Glutamatergic neuron (in vitro differentiated cells): ENCODE results near the gene KRTAP15-1. TPM values are rescaled to one million over a fixed set of nuclear protein-coding genes. Genes with fewer than 3 reads are reported as not detected.
A peak's percentile ranks its signal among the peaks of the same experiment; 100 is the strongest.

Experiments
- DNase-seq: peaks from one replicate; pipeline ENCODE4 v3.0.0; 2022
- H3K27ac Mint-ChIP-seq: one replicate; pipeline ENCODE4 v1.8.0; 2020; ENCODE audit warnings: mild to moderate bottlenecking, mixed read lengths, inconsistent platforms; ENCODE audit not compliant: unreplicated experiment
- H3K27me3 Mint-ChIP-seq: one replicate; pipeline ENCODE4 v1.8.0; 2020; ENCODE audit warnings: mild to moderate bottlenecking, moderate library complexity, mixed read lengths, inconsistent platforms; ENCODE audit not compliant: unreplicated experiment
- H3K36me3 Mint-ChIP-seq: one replicate; pipeline ENCODE4 v1.8.0; 2020; ENCODE audit warnings: mild to moderate bottlenecking, mixed read lengths, inconsistent platforms; ENCODE audit not compliant: unreplicated experiment
- H3K4me1 Mint-ChIP-seq: one replicate; pipeline ENCODE4 v1.8.0; 2020; ENCODE audit warnings: mild to moderate bottlenecking, low read depth, mixed read lengths, inconsistent platforms; ENCODE audit not compliant: unreplicated experiment
- H3K4me3 Mint-ChIP-seq: one replicate; pipeline ENCODE4 v1.8.0; 2020; ENCODE audit warnings: mild to moderate bottlenecking, mixed read lengths, inconsistent platforms; ENCODE audit not compliant: unreplicated experiment
- H3K9me3 Mint-ChIP-seq: one replicate; pipeline ENCODE4 v1.8.0; 2020; ENCODE audit warnings: mild to moderate bottlenecking, moderate library complexity, mixed read lengths, inconsistent platforms; ENCODE audit not compliant: unreplicated experiment
- total RNA-seq: library from RNA; stranded (reverse); fragmentation: NEBNext Ultra II Directional; extraction: Animal tissue kit (Norgen Biotek cat#: 25700); gene quantifications from one replicate; pipeline ENCODE4 v1.2.1, GENCODE V29; 2021; ENCODE audit not compliant: unreplicated experiment
- TF ChIP-seq, protein P1 (sequence below): fragments of 200-600 bp; sonication (generic); IDR thresholded peaks from one replicate; pipeline ENCODE4 v1.5.0; 2021; ENCODE audit not compliant: partially characterized antibody, unreplicated experiment

The KRTAP15-1 gene
- total RNA-seq, 1 donor from 2014 or later, result not detected

DNA sequence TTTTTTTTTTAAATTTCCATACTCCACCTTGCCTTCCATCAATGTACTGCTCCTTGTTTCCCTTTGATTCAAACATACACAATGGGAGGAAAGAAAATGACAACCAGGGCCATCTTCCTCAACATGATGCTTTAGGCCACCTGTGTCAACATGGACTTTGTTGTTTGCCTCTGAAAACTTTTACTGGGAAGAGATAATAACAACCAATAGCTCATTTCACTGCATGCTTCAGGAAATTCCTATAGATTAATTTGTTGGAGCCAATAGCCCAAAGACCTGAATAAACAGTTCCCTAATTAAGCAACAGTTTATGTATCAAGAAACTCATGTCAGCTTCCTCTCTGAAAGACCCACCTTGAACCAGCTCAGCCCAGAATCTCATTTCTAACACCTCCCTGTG is 3.2 kb downstream of the KRTAP15-1 start:
- DNase-seq, result no peak
- H3K27me3 Mint-ChIP-seq, result peaks cover 2% of the 10 kb centered on the region
- no peaks in the 10 kb centered on the region for H3K36me3 Mint-ChIP-seq
- H3K9me3 Mint-ChIP-seq, result no peaks in the 10 kb centered on the region
- no peak overlapping the region for H3K27ac Mint-ChIP-seq
- H3K4me3 Mint-ChIP-seq, result no peak overlapping the region
- TF ChIP-seq, protein P1, sequence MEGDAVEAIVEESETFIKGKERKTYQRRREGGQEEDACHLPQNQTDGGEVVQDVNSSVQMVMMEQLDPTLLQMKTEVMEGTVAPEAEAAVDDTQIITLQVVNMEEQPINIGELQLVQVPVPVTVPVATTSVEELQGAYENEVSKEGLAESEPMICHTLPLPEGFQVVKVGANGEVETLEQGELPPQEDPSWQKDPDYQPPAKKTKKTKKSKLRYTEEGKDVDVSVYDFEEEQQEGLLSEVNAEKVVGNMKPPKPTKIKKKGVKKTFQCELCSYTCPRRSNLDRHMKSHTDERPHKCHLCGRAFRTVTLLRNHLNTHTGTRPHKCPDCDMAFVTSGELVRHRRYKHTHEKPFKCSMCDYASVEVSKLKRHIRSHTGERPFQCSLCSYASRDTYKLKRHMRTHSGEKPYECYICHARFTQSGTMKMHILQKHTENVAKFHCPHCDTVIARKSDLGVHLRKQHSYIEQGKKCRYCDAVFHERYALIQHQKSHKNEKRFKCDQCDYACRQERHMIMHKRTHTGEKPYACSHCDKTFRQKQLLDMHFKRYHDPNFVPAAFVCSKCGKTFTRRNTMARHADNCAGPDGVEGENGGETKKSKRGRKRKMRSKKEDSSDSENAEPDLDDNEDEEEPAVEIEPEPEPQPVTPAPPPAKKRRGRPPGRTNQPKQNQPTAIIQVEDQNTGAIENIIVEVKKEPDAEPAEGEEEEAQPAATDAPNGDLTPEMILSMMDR, result no peak
- no peaks in the 10 kb centered on the region for H3K4me1 Mint-ChIP-seq

DNA sequence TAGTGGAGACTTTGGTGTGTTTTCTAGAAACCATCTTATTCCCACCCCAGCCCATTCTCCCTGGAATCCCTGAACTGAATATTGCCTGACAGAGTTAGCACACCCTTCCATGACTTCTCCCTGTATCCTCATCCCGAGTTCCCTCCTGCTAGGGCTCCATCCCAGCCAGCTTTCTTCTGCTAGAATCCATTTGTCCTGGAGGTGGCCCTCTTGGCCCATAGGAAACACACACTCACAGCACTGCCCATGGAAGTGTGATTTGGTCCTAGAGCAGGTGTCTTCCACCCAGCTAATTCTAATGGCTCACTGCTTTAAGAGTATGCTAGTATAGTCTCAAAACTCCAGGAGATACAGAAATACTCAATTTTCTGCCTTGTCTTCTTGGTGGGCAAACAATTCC is 4.1 kb downstream of the KRTAP15-1 start:
- H3K36me3 Mint-ChIP-seq, result no peaks in the 10 kb centered on the region
- H3K27me3 Mint-ChIP-seq, result peaks cover 2% of the 10 kb centered on the region
- no peak overlapping the region for H3K4me3 Mint-ChIP-seq
- no peak overlapping the region for H3K27ac Mint-ChIP-seq
- no peaks in the 10 kb centered on the region for H3K9me3 Mint-ChIP-seq
- no peaks in the 10 kb centered on the region for H3K4me1 Mint-ChIP-seq
- TF ChIP-seq, protein P1, result no peak
- no peak for DNase-seq

DNA sequence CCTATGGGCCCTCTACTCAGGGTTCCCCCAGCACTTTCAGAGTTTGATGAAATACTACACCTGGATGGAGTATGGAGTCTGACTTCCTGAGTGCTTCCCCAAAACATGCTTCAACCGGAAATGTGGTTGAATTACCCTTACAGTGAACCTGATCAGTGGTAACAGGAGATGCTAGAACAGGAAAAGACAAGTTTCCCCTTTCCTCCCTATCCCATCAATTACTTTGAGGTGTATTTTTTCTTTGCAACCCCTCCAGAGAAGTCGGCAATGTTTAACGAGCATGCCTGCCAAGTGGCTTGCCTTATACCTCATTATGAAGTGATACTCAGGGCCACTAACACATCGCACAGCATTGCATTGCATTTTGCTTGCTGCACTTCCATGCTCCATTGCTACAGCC is 7.0 kb downstream of the KRTAP15-1 start:
- Mint-ChIP-seq H3K9me3 (no peaks in the 10 kb centered on the region), H3K27me3 (peaks cover 2% of the 10 kb centered on the region), H3K4me3 (no peak overlapping the region), H3K4me1 (peaks cover 2% of the 10 kb centered on the region), H3K36me3 (no peaks in the 10 kb centered on the region), H3K27ac (no peak overlapping the region)
- TF ChIP-seq, protein P1, result no peak
- DNase-seq, result no peak

DNA sequence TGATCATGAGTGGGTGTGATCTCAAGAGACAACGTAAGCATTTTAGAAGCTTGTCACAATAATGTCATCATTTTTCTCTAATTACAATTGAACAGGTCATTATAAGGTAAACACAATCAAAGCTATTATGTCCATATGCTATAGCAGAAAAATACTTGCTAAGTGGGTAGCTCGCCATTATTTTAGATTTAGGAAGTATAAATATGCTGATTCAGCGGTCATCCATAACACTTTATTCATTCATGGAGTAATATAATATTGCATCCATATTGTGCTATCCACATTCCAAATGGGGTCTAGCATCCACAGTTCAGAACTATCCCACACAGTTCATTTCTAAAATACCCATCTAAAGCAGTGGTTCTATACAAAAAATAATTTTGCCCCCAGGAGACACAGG is 8.4 kb downstream of the KRTAP15-1 start:
- TF ChIP-seq, protein P1, result no peak
- H3K27me3 Mint-ChIP-seq, result peaks cover 2% of the 10 kb centered on the region
- no peak for DNase-seq
- H3K4me3 Mint-ChIP-seq, result no peak overlapping the region
- peaks cover 2% of the 10 kb centered on the region for H3K4me1 Mint-ChIP-seq
- H3K9me3 Mint-ChIP-seq, result no peaks in the 10 kb centered on the region
- no peak overlapping the region for H3K27ac Mint-ChIP-seq
- H3K36me3 Mint-ChIP-seq, result no peaks in the 10 kb centered on the region

DNA sequence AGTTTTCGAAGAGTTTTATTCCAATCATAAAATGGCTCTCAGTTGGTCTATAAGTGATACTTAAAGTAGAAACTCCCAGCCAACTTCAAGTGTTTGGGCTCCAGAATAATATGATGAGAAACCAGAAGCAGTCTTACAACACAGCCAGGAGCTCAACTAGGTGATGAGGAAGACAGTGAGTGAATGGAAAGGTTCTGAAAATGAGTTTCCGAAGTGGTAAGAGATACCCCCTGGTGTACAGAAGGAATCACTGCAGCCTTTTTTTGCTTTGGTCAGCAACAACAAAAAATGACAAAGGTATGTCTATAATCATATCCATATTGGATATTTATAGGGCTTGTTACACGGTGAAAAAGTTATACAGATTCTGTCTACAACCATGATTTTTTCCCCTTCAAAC is 23.6 kb downstream of the KRTAP15-1 start:
- DNase-seq, result no peak
- no peaks in the 10 kb centered on the region for H3K27me3 Mint-ChIP-seq
- no peaks in the 10 kb centered on the region for H3K9me3 Mint-ChIP-seq
- no peak overlapping the region for H3K4me3 Mint-ChIP-seq
- no peak overlapping the region for H3K27ac Mint-ChIP-seq
- no peaks in the 10 kb centered on the region for H3K36me3 Mint-ChIP-seq
- no peaks in the 10 kb centered on the region for H3K4me1 Mint-ChIP-seq
- TF ChIP-seq, protein P1, result peak; percentile 74
